Endothelial cell (in vitro differentiated cells): ENCODE results near the gene TADA2B. TPM values are rescaled to one million over a fixed set of nuclear protein-coding genes. Genes with fewer than 3 reads are reported as not detected.

ENCODE experiments used
- DNase-seq: peaks from one replicate; pipeline ENCODE4 v3.0.0; 2021; ENCODE audit warnings: low spot score
- H3K27ac Mint-ChIP-seq: one replicate; pipeline ENCODE4 v1.8.0; 2021; ENCODE audit warnings: mixed read lengths, inconsistent platforms; ENCODE audit not compliant: unreplicated experiment
- H3K27me3 Mint-ChIP-seq: one replicate; pipeline ENCODE4 v1.8.0; 2021; ENCODE audit warnings: mild to moderate bottlenecking, moderate library complexity, mixed read lengths, inconsistent platforms; ENCODE audit not compliant: unreplicated experiment
- H3K36me3 Mint-ChIP-seq: one replicate; pipeline ENCODE4 v1.8.0; 2021; ENCODE audit warnings: mild to moderate bottlenecking, low read depth, mixed read lengths, inconsistent platforms; ENCODE audit not compliant: unreplicated experiment
- H3K4me1 Mint-ChIP-seq: one replicate; pipeline ENCODE4 v1.8.0; 2021; ENCODE audit warnings: mild to moderate bottlenecking, mixed read lengths, inconsistent platforms; ENCODE audit not compliant: unreplicated experiment
- H3K4me3 Mint-ChIP-seq: one replicate; pipeline ENCODE4 v1.8.0; 2021; ENCODE audit warnings: mild to moderate bottlenecking, mixed read lengths, inconsistent platforms; ENCODE audit not compliant: unreplicated experiment
- H3K9me3 Mint-ChIP-seq: one replicate; pipeline ENCODE4 v1.8.0; 2021; ENCODE audit warnings: mixed read lengths, inconsistent platforms; ENCODE audit not compliant: unreplicated experiment
- total RNA-seq: library from RNA; stranded (reverse); fragmentation: NEBNext Ultra II Directional; extraction: Animal tissue kit (Norgen Biotek cat#: 25700); gene quantifications from one replicate; pipeline ENCODE4 v1.2.1, GENCODE V29; 2021; ENCODE audit not compliant: unreplicated experiment
- TF ChIP-seq, protein P1 (sequence below): fragments of 200-600 bp; sonication (generic); IDR thresholded peaks from one replicate; pipeline ENCODE4 v1.5.0; 2021; ENCODE audit warnings: antibody characterized with exemption; ENCODE audit not compliant: unreplicated experiment

The TADA2B gene
- total RNA-seq, 1 donor from 2014 or later, result 20.2 TPM

DNA sequence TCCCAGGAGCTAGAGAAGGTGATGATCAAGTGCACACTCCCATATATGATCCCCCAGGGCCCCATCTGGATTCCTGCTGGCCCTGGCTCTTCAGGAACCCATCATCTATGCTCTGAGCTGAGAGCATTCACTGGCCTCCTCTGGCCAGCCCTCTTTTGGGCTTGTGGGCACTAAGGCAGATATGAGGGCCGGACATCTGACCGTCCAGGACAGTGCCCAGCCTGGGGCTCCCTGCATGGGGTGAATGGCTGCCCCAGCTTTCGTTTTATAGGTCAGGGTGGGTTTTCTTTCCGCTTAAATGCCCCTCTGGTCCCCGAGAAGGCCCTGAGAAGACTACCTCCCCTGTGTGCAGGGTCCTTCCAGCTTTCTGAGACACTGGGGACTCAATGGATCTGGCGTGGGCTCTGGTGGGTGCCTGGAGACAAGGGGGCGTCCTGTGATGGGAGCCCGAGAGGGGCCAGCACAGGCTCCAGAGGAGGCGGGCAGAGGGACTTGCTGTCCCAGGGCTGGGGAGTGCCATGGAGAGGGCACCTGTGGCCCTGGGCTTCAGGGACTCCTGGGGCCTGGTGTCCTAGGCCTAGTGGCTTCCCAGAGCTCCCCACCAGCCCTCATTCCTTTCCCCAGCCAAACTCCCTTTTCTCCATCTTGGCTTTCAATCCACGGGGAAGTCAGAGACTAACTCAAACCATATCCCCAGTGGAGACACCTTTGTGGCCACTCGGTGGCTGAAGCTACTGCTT lies 64.2 kb downstream of the TADA2B start:
- H3K27me3 Mint-ChIP-seq, result peaks cover 10% of the 10 kb centered on the region
- H3K9me3 Mint-ChIP-seq, result no peaks in the 10 kb centered on the region
- TF ChIP-seq, protein P1, sequence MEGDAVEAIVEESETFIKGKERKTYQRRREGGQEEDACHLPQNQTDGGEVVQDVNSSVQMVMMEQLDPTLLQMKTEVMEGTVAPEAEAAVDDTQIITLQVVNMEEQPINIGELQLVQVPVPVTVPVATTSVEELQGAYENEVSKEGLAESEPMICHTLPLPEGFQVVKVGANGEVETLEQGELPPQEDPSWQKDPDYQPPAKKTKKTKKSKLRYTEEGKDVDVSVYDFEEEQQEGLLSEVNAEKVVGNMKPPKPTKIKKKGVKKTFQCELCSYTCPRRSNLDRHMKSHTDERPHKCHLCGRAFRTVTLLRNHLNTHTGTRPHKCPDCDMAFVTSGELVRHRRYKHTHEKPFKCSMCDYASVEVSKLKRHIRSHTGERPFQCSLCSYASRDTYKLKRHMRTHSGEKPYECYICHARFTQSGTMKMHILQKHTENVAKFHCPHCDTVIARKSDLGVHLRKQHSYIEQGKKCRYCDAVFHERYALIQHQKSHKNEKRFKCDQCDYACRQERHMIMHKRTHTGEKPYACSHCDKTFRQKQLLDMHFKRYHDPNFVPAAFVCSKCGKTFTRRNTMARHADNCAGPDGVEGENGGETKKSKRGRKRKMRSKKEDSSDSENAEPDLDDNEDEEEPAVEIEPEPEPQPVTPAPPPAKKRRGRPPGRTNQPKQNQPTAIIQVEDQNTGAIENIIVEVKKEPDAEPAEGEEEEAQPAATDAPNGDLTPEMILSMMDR, result no peak
- H3K27ac Mint-ChIP-seq, result no peak overlapping the region
- H3K36me3 Mint-ChIP-seq, result no peaks in the 10 kb centered on the region
- H3K4me1 Mint-ChIP-seq, result no peaks in the 10 kb centered on the region
- H3K4me3 Mint-ChIP-seq, result no peak overlapping the region
- DNase-seq, result no peak

Other genes starting within 250 kb of the TADA2B start
- 33.0 TPM for gene TBC1D14, start 133.5 kb upstream of the TADA2B start, total RNA-seq
- gene GRPEL1, start 24.7 kb downstream of the TADA2B start, total RNA-seq, result 20.3 TPM
- 1.3 TPM for gene SORCS2, start 149.2 kb downstream of the TADA2B start, total RNA-seq